Mesothelial cell of epicardium (in vitro differentiated cells): ENCODE results near the gene ALAS2. TPM values are rescaled to one million over a fixed set of nuclear protein-coding genes. Genes with fewer than 3 reads are reported as not detected.

Experiments used
- DNase-seq, 2 experiments: peaks; one replicate each; pipeline ENCODE4 v3.0.0; 2021; ENCODE audit warnings: low spot score in 2 of 2; ENCODE audit not compliant: unreplicated experiment in 2 of 2
- H3K27ac Mint-ChIP-seq: 2 replicates; pipeline ENCODE4 v1.8.0; 2021; ENCODE audit warnings: mixed read lengths
- H3K27me3 Mint-ChIP-seq: 2 replicates; pipeline ENCODE4 v1.8.0; 2021; ENCODE audit warnings: low read depth, mixed read lengths
- H3K36me3 Mint-ChIP-seq: 2 replicates; pipeline ENCODE4 v1.8.0; 2021; ENCODE audit warnings: mixed read lengths
- H3K4me1 Mint-ChIP-seq: 2 replicates; pipeline ENCODE4 v1.8.0; 2021; ENCODE audit warnings: mixed read lengths
- H3K4me3 Mint-ChIP-seq: 2 replicates; pipeline ENCODE4 v1.8.0; 2021; ENCODE audit warnings: mild to moderate bottlenecking, moderate library complexity, mixed read lengths
- H3K9me3 Mint-ChIP-seq: 2 replicates; pipeline ENCODE4 v1.8.0; 2021; ENCODE audit warnings: mixed read lengths
- total RNA-seq: library from RNA; stranded (reverse); gene quantifications from 3 replicates; pipeline ENCODE4 v1.2.1, GENCODE V29; 2021
- TF ChIP-seq, protein P1 (sequence below): fragments of 200-600 bp; sonication (generic); IDR thresholded peaks from one replicate; pipeline ENCODE4 v1.5.0; 2021; ENCODE audit warnings: antibody characterized with exemption; ENCODE audit not compliant: unreplicated experiment

Gene ALAS2
- total RNA-seq, 1 donor from 2014 or later = not detected

DNA sequence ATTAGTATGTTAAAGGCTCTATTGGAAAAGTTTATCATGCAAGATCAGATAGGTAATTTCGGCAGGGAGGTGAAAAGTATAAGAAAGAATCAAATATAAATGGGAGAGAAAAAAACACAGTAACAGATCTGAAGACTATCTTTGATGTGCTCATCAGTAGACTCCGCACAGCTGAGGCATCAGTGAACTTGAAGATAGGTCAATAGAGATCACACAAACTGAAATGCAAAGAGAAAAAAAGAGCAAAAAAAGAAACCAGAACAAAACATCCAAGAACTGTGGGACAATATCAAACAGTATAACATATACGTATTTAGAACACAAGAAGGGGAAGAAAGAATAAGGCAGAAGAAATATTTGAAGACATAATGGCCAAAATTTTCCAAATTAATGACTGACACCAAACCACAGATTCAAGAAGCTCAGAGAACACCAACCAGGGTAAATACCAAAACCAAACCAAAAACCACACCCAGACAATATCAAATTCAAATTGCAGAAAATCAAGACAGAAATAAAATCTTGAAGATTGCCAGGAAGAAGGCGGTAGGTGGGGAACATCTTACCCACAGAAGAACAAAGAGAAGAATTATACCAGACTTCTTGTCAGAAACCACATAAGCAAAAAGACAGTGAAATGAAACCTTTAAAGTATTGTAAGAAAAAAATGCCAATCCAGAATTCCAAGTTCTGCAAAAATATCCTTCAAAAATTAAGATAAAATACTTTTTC lies 65.8 kb downstream of the ALAS2 start:
- DNase-seq = no peak
- TF ChIP-seq, protein P1, sequence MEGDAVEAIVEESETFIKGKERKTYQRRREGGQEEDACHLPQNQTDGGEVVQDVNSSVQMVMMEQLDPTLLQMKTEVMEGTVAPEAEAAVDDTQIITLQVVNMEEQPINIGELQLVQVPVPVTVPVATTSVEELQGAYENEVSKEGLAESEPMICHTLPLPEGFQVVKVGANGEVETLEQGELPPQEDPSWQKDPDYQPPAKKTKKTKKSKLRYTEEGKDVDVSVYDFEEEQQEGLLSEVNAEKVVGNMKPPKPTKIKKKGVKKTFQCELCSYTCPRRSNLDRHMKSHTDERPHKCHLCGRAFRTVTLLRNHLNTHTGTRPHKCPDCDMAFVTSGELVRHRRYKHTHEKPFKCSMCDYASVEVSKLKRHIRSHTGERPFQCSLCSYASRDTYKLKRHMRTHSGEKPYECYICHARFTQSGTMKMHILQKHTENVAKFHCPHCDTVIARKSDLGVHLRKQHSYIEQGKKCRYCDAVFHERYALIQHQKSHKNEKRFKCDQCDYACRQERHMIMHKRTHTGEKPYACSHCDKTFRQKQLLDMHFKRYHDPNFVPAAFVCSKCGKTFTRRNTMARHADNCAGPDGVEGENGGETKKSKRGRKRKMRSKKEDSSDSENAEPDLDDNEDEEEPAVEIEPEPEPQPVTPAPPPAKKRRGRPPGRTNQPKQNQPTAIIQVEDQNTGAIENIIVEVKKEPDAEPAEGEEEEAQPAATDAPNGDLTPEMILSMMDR = no peak
- H3K27me3 Mint-ChIP-seq = peaks cover 4% of the 10 kb centered on the region
- no peak overlapping the region for H3K4me3 Mint-ChIP-seq
- peaks cover 51% of the 10 kb centered on the region for H3K9me3 Mint-ChIP-seq
- no peaks in the 10 kb centered on the region for H3K4me1 Mint-ChIP-seq
- no peak overlapping the region for H3K27ac Mint-ChIP-seq
- H3K36me3 Mint-ChIP-seq = no peaks in the 10 kb centered on the region

DNA sequence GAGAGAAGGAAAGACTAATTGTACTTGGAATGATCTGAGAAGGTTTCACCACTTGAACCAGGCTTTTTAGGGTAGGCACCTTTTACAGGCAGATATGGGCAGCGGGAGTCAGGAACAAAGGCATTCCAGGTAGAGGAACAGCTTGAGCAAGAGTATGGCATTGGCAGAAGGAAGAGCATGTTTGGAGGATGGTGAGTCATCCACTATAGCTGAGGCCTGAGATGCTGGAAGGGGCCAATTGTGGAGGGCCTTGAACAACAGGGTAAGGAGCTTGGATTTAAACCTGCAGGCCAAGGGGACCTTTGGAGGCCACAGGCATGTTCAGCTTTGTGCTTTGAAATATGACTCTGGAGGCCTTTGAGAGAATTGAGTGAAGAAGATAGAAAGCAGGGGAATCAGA lies 69.0 kb downstream of the ALAS2 start:
- Mint-ChIP-seq H3K27me3 (peaks cover 4% of the 10 kb centered on the region), H3K4me3 (no peak overlapping the region), H3K9me3 (peaks cover 58% of the 10 kb centered on the region), H3K4me1 (no peaks in the 10 kb centered on the region), H3K36me3 (no peaks in the 10 kb centered on the region), H3K27ac (no peak overlapping the region)
- TF ChIP-seq, protein P1 = no peak
- DNase-seq = no peak

Other genes with a start within 250 kb of the ALAS2 start
- 0.25 TPM in 1 of 3 replicates, not detected in the others for gene ITIH6, start 232.7 kb downstream of the ALAS2 start, total RNA-seq
- 410 to 423 TPM (median 423 TPM) in 3 replicates for gene MAGED2, start 223.2 kb downstream of the ALAS2 start, total RNA-seq
- gene TRO, start 110.2 kb downstream of the ALAS2 start, total RNA-seq = 174 to 180 TPM (median 177 TPM) in 3 replicates
- gene PFKFB1, start 36.8 kb downstream of the ALAS2 start, total RNA-seq = 0.83 to 1.1 TPM (median 1.1 TPM) in 3 replicates
- gene APEX2, start 30.6 kb downstream of the ALAS2 start, total RNA-seq = 13.5 to 17.2 TPM (median 15.7 TPM) in 3 replicates
- gene PAGE2B, start 44.1 kb upstream of the ALAS2 start, total RNA-seq = not detected in 3 replicates
- gene PAGE2, start 58.0 kb upstream of the ALAS2 start, total RNA-seq = not detected in 3 replicates
- not detected in 3 replicates for gene PAGE5, start 189.4 kb upstream of the ALAS2 start, total RNA-seq
- not detected in 3 replicates for gene PAGE3, start 233.9 kb upstream of the ALAS2 start, total RNA-seq